H7 (cell line): Measurements from ENCODE around the gene FGD5. TPM values are rescaled to one million over a fixed set of nuclear protein-coding genes. Genes with fewer than 3 reads are reported as not detected.

Source experiments
- DNase-seq: peaks from one replicate; pipeline ENCODE4 v3.0.0; 2012
- H3K27me3 ChIP-seq: 2 replicates; pipeline ENCODE4 v1.6.0; 2011; ENCODE audit warnings: mild to moderate bottlenecking, low read length; ENCODE audit not compliant: control insufficient read depth, insufficient read depth
- H3K36me3 ChIP-seq: replicated peaks from 2 replicates; pipeline ENCODE4 v1.5.1; 2011; ENCODE audit warnings: low read length; ENCODE audit not compliant: control insufficient read depth, insufficient read depth
- H3K4me3 ChIP-seq: 2 replicates; pipeline ENCODE4 v1.5.1; 2011; ENCODE audit warnings: low read depth, mild to moderate bottlenecking, control low read depth, low read length, moderate library complexity; ENCODE audit not compliant: insufficient read depth
- total RNA-seq: library from RNA; depleted of rRNA; stranded (reverse); fragments of >200 nt; shearing (Covaris generic); gene quantifications from 2 replicates; pipeline ENCODE4 v1.2.3, GENCODE V29; 2014

Gene FGD5
- total RNA-seq, 1 experiment from 2014 or later: 19.8 TPM

GRCh38 chr3:14796403-14797077, 22.2 kb upstream of the FGD5 start:
- Histone ChIP-seq H3K27me3 (no peaks in the 10 kb centered on the region), H3K4me3 (no peak overlapping the region), H3K36me3 (no peaks in the 10 kb centered on the region)
- DNase-seq: peak; percentile 33

DNA sequence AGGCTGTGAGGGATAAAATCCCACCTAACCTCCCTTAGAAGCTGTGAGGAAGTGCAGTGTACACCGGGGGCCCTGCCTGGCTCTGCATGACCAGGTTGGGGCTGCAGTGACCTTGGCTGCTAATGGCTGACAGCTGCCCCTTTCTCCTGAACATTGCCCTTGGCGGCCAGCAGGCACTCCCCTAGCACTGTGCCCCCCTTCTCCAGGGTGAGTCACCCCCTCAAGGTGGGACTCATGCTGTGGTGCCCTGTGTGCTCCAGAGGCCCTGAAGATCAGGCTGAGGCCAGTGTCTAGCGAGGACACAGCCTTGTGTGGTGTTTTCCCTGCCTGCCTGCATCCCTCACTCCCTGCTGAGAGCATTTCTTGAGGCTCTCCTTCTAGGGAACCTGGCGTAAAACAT, 21.0 kb upstream of the FGD5 start:
- no peak overlapping the region for H3K4me3 ChIP-seq
- DNase-seq: no peak
- H3K27me3 ChIP-seq: no peaks in the 10 kb centered on the region
- no peaks in the 10 kb centered on the region for H3K36me3 ChIP-seq

GRCh38 chr3:14798231-14798630, 20.5 kb upstream of the FGD5 start:
- DNase-seq: no peak
- H3K27me3 ChIP-seq: no peaks in the 10 kb centered on the region
- no peaks in the 10 kb centered on the region for H3K36me3 ChIP-seq
- H3K4me3 ChIP-seq: no peak overlapping the region

DNA sequence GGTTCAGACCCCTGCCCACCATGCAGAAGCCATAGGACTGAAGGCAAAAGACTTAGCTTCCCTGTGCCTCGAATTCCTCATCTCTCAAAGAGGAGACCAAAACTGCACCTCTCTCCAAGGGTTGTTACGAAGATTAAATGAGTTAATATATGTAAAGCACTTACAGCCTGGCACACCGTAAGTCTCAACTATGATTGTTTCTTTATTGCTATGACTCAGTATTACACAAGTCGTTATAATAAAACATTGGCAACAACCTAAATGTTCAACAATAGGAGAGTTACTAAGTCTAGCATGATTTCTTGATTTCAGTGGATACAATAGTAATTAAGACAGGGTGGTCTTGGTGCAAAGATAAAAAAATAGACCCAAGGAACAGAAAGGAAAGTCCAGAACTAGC, 19.6 kb upstream of the FGD5 start:
- no peak for DNase-seq
- Histone ChIP-seq H3K4me3 (no peak overlapping the region), H3K27me3 (no peaks in the 10 kb centered on the region)

GRCh38 chr3:14801031-14801430, 17.7 kb upstream of the FGD5 start:
- Histone ChIP-seq H3K4me3 (no peak overlapping the region), H3K27me3 (no peaks in the 10 kb centered on the region), H3K36me3 (no peaks in the 10 kb centered on the region)
- no peak for DNase-seq

More for the DNA sequence above, 19.6 kb upstream of the FGD5 start:
- H3K36me3 ChIP-seq: no peaks in the 10 kb centered on the region

GRCh38 chr3:14801668-14802380, 16.9 kb upstream of the FGD5 start:
- Histone ChIP-seq H3K36me3 (no peaks in the 10 kb centered on the region), H3K27me3 (no peaks in the 10 kb centered on the region), H3K4me3 (no peak overlapping the region)
- DNase-seq: no peak

GRCh38 chr3:14802381-14802731, 16.4 kb upstream of the FGD5 start:
- DNase-seq: no peak
- Histone ChIP-seq H3K4me3 (no peak overlapping the region), H3K36me3 (no peaks in the 10 kb centered on the region), H3K27me3 (no peaks in the 10 kb centered on the region)

GRCh38 chr3:14803101-14803980, 15.4 kb upstream of the FGD5 start:
- H3K4me3 ChIP-seq: no peak overlapping the region
- no peaks in the 10 kb centered on the region for H3K36me3 ChIP-seq
- H3K27me3 ChIP-seq: peaks cover 2% of the 10 kb centered on the region
- peak; percentile 72 for DNase-seq

DNA sequence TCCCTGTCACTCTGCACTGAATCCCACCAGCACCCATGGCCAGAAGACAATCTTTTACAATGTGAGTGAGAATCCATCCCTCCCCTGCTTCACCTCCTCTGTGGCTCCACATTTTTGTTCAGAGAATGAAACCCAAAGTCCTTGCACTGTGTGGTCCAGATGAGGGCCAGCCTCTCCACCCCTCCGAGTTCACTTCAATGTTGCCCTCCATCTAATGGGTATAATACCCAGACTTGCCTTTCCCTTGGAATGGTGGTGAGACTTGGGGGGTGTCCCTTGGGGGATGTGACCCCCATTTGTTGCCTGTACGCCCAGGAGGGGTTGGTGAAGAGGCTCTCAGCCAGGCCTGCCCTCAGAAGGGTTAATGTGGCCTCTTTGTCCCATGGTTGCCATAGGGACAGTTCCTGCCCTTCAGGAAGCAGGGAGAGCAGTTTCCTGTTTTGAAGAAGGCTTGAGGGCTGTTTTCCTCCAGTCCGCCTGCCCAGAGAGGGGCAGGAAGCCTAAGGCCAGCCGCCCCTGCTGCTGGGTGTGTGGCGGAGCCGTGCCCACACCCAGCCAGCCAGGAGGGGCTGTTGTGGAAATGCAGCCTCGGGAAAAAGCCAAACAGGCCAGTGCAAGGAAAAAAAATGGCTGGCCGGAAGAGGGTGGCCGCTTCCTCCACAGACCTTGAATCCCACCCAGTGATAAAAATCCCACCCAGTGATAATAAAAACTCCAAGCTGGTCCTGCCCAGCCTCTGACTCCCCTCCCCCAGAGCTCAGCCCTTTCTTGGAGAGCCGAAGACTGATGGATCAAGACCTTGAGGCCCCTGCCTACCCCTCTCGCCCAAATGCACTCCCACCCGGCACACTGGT, 14.6 kb upstream of the FGD5 start:
- Histone ChIP-seq H3K4me3 (no peak overlapping the region), H3K27me3 (peaks cover 6% of the 10 kb centered on the region), H3K36me3 (no peaks in the 10 kb centered on the region)
- DNase-seq: no peak

DNA sequence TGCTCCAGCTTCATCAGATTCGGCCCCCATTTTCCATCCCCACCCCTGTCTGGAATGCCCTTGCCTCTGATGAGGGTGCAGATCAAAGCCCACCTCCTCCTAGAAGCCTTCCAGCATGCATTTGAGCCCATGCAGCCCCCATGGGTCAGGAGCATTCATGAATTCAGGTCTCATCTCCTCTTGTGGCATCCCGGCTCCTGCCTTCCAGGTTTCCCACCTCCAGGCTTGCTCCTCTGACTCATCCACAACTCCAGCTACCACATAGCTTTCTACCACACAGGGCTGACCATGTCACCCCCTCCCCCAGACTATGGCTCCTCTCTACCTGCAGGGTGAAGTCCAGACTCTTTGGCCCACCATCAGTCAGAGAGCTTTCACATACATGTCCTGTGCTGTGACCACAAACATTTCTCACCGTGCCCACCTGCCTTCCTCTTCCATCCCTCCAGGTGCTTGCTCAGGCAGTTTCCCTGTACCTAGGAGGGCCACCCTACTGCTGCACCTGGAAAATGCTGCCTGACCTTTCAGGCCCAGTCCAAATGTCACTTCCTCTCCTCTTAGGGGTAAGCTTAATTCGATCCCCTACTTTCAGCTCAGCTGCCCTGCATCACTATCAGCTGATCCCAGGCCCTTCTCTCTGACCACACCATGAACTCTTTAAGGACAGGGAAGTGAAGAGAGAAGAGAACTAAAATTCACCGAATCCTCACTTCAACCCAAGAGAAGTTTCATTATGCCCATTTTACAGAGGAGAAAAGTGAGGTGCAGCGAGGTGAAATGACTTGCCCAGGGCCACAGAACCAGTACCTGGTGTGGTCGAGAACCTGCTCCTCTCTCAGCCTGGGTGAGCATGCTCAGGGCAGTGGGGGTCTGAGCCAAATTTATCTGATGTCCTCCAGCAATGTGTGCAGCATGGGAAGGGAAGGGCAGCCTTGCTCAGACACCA, 13.7 kb upstream of the FGD5 start:
- DNase-seq: no peak
- no peak overlapping the region for H3K4me3 ChIP-seq
- peaks cover 15% of the 10 kb centered on the region for H3K27me3 ChIP-seq
- no peaks in the 10 kb centered on the region for H3K36me3 ChIP-seq

GRCh38 chr3:14805961-14806537, 12.7 kb upstream of the FGD5 start:
- H3K36me3 ChIP-seq: no peaks in the 10 kb centered on the region
- DNase-seq: no peak
- peaks cover 20% of the 10 kb centered on the region for H3K27me3 ChIP-seq
- no peak overlapping the region for H3K4me3 ChIP-seq

DNA sequence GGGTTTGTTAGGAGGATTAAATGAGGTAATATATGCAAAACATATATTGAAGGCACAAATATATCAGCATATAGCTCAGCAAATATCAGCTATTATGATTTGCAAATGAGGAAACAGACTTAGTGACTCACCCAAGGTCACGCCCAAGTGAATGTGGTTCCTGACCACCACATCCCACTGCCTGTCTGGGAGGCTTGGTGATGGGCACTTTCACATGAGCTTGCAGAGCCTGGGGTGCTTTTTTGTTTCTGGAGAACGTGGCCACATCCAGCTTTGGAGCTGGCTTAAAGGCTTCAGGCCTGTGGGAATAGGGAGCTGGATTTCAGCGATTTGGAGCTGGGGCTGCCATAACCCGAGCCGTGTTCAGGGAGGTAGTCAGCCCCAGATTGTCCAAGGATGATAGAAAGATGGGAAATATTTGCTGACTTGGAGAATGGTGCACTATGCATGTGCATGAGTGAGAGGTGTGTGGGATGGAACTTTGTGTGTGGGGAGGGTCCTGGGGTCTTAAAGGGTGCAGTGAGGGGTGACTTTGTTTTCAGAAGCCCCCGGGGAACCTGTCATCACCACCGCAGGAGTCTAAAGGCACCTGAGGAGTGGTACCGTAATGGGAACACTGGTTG, 12.0 kb upstream of the FGD5 start:
- H3K27me3 ChIP-seq: peaks cover 26% of the 10 kb centered on the region
- no peak for DNase-seq
- no peak overlapping the region for H3K4me3 ChIP-seq
- H3K36me3 ChIP-seq: no peaks in the 10 kb centered on the region

DNA sequence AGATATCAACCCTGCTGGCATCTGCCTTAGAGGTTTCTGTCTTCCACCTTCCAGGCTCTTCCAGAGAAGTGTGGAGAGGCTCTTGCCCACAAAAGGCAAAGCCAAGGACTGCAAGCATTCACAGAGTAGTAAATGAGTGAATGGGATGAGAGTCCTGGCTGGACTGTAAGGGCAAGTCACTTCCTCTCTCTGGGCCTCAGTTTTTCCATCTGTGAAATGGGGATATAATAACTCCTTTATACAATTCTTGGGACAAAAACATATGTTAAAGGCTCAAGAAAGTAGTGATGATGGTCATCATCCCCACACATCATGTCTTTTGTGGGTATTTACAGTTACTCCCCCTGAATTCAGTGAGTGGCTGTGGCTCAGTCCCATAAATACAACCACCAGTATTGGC, 10.7 kb upstream of the FGD5 start:
- H3K36me3 ChIP-seq: no peaks in the 10 kb centered on the region
- no peak overlapping the region for H3K4me3 ChIP-seq
- H3K27me3 ChIP-seq: peaks cover 26% of the 10 kb centered on the region
- DNase-seq: no peak
